ENCODE measurements around the gene CDH8.

CDH8 gene, protein sequence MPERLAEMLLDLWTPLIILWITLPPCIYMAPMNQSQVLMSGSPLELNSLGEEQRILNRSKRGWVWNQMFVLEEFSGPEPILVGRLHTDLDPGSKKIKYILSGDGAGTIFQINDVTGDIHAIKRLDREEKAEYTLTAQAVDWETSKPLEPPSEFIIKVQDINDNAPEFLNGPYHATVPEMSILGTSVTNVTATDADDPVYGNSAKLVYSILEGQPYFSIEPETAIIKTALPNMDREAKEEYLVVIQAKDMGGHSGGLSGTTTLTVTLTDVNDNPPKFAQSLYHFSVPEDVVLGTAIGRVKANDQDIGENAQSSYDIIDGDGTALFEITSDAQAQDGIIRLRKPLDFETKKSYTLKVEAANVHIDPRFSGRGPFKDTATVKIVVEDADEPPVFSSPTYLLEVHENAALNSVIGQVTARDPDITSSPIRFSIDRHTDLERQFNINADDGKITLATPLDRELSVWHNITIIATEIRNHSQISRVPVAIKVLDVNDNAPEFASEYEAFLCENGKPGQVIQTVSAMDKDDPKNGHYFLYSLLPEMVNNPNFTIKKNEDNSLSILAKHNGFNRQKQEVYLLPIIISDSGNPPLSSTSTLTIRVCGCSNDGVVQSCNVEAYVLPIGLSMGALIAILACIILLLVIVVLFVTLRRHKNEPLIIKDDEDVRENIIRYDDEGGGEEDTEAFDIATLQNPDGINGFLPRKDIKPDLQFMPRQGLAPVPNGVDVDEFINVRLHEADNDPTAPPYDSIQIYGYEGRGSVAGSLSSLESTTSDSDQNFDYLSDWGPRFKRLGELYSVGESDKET

DNA sequence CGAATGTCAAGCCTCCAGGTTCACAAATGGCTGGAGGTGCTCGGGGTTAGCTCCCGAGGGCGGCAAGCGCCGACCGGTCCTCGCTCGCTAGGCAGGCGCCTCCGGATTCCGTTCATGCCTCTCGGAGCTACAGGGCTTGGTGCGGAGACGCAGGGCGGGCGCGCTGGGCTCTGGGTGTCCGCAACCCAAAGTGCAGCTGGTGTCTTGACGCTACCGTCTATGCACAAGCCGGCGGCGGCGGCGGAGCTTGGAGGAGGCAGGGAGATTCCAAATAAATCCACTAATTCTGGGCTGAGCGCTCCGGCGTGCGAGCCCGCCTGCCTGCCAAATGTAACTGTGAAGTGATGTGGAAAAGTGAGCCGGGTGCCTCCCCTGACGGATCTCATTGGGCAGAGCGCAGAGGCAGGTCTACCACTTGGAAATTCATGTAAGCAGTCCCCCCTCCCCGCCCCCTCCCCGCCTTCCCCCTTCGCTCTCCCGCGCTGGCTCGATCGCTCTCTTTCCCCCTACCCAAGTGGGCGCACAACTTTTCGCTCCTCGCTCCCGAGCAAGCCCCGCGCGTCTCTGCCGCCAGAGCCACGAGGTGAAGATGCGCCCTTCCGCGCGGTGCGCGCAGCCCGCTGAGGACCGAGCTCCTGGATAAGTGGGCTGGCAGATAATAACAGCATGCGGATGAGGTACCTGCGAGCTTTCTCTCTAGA is at the start of gene CDH8:
CDH8 (minus strand) TSS at position 338 of the 701 bp plus-strand sequence. CDS start 15,035 bp downstream, outside the sequence.
- DNase-seq, result no peak

DNA sequence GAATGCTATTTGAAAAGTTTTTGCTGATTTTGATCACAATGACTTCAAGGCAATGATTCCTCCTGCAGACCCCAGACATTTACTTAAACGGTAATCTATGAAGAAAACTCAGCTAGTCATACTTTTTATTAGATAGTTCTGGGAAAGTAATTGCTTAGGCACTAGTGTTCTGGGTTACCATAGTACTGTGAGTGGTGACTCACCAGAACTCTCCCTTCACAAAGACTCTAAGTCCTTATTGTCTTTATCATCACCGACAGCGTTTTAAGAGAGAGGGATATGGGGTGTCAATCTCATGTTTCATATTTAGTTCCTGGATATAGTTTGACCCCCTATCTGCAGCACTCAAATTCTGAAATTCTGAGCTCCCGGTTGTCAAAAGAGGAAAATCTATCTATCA is 43.0 kb upstream of the CDH8 start:
- no peak for DNase-seq

DNA sequence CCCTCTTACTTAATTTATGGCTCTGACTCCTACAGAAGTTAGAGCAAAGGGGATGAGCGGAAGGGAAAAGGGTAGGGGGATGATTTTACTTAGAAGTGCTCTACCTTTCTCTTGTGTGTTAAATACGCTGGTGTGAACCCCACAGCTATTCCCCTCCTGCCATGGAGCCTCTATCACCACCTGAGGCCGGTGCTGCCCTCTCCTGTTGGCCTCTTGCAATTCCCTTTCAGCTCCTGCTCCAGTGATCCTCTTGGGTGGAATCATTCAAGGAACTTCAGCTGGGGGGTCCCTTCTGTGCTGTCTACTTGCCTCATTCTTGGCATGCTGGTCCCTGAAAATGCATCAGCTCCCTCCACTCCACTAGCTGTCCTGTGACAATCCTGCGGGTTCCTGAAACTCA is 41.8 kb upstream of the CDH8 start:
- no peak for DNase-seq

DNA sequence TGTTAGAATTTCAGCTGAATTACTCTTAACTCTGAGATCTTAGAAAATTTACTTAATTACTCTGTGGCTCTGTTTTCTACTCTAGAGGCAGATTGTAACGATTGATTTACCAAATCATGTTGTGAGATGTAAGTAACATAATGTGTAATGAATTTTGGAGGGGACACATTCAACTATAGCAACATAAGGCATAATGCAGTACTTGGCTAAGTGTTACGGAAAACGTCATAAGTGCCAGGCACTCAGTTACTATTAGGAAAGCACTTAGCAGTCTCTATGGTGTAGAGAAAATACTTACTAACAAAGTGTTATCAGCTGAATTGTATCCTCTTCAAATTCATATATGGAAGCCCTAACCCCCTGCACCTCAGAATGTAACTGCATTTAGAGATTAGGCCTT is 40.6 kb upstream of the CDH8 start:
- DNase-seq, result no peak

DNA sequence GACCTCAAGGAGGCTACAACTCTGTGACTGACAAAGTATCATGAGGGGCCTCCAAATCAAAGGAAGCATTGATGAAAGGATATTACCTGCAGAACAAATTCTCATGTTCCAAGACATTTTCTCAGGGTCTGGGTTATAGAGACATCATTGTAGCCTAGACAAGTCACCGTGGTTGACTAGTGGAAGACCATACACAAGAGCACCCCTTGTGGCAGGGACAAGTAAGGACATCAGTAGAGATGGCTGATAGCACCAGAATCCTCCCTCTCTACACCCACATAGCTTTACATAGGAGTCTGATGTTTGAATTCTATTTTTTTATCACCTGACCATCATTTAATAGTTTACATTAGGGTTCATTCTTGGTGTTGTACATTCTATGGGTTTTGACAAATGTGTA is 32.5 kb upstream of the CDH8 start:
- DNase-seq, result no peak

DNA sequence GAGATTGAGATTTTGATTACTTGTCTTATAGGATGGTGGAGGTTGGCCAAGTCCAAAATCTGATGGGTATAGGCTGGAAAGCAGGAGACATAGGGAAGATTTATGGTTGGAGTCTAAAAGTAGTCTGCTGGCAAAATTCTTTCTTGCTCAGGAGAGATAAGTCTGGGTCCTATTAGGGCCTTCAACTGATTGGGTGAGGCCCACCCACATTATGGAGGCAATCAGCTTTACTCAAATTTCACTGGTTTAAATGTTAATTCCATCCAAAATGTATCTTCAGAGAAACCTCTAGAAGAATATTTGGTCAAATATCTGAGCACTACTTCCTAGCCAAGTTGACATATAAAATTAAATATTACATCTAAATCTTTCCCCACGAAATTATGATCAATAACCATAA is 31.7 kb upstream of the CDH8 start:
- DNase-seq, result no peak

DNA sequence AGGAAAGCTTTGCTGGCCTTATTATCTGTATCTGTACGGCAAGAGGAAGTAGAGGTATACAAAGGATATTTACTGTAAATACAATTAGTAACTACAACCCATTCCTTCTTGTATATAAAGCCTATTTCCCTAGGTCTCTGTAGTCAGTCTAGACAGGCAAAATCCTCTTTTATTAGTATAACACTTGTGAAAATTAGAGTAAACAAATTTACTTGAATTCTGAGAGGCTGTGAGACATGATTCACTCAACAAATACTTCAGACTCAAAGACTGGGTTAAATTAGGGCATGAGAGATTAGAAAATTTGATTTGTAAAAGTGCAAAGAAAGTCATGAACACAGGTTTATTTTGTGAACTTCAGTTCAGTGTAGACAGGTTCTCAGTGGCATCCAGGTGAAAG is 30.9 kb upstream of the CDH8 start:
- DNase-seq, result no peak

DNA sequence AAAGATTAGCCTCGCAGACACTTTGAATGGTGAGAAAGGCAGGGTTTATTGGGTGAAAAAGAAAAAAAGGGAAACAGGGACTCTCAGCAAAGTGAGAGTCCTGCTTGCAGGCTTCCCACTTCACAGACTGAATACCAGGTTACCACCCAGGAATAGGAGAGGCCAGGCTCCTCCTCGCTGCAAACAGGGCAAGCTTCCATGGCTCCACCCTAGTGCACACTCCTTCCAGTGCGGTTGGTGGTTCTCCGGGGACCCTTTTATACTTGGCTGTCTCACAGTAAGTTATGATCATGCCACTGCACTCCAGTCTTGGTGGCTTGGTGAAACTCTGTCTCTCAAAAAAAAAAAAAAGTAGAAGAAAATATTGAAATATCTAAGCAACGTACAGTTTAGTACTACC is 30.5 kb upstream of the CDH8 start:
- no peak for DNase-seq

DNA sequence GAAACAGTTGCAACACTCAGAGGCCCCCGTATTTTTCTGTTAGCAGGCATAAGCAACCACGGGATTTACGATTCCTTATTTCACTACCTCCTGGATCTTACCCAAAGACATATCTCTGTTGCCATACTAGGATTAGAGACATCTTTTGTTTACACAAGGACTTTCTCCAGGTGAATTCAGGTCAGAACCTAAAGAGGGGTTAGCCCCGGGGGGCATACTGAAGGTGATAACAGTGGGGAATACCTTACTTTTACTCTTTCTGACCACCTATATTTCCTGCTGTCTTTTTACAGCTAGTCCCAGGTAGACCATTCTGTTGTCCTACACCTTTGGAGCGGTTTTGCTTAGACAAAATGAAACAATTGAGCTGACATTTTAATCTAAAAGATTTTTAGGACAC is 27.9 kb upstream of the CDH8 start:
- no peak for DNase-seq

DNA sequence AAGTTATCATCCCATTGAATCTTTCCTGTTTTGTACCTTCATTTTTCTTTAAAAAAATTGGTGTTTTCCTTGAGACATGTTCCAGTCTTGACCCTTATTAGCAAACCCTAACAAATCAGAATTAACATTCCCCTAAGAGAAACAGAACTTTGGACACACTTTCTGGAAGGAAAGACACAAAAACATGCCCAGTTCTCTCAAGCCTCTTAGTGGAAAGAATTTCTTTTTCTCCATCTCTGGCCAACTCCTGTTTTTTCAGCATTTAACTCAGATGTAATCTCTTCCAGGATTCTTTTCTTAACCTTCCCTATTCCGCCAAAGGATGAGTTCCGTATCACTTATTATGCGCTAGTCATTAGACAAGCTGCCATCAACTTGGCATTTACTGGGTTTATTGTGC is 23.9 kb upstream of the CDH8 start:
- no peak for DNase-seq

DNA sequence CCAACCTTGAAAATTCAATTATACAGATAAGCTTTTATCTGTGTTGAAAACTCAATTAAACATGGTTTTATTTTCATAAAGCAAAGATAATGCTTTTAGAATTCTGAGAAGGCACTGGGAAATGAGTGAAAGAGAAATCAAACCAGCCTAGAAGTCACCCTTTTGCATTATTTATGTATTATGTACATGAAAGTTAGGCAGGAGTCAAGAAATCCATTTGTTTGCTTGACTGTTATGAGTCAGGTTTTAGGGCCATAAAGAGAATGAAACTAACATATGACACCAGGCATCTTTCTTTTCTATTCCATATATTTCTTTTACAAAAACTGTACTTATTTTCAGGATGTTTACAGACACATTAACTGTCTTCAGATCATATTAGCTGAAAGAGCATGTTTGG is 23.3 kb upstream of the CDH8 start:
- DNase-seq, result no peak

DNA sequence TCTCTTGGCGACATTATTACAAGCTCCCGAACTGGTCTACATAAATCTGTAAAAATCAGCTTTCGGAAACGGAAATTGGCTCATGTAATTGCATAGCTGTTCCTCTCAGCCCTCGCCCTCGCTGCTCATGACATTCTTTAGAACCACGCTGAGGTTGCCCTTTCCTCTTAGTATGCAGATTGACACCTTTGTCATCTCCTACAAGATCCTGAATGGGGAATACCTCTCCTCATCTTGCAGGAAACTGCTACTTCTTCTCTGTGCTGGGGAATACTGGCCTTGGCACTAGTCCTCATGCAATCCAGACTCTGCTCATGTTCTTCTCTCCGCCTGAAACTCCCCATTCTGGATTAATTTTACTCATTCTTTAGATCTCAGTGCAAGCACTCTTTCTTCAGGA is 22.2 kb upstream of the CDH8 start:
- no peak for DNase-seq

DNA sequence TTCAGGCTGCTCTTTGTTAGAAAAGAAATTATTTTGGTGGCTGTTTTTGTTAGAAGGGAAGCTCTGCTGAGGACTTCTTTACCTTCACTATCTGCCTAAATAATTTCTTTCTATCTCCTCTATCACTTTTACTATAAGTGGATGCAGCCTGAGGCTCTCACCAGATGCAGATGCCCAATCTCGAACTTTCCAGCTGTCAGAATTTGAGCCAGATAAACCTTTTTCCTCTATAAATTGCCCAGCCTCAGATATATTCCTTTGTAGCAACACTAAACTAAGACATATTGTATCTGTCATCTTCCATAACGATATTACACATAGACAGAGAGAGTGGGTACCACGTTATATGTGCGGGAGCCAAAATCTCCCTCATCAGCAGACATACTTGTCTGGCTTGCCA is 15.7 kb upstream of the CDH8 start:
- DNase-seq, result no peak

DNA sequence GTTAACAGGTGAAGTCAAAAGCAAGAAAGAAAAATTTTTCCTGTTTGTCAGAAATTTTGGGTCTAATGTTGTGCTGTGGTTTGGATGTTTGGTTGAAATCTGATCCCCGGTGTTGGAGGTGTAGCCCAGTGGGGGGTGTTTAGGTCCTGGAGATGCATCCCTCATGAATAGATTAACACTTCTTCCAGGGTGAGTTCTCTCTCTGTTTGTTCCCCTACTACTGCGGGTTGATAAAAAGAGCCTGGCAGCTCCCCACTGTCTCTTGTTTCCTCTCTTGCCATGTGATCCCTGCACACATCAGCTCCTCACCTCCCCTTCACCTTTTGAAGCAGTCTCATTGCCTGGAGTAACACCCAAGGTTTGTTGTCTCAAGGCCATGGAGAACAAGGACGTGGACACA is 14.6 kb upstream of the CDH8 start:
- DNase-seq, result no peak

DNA sequence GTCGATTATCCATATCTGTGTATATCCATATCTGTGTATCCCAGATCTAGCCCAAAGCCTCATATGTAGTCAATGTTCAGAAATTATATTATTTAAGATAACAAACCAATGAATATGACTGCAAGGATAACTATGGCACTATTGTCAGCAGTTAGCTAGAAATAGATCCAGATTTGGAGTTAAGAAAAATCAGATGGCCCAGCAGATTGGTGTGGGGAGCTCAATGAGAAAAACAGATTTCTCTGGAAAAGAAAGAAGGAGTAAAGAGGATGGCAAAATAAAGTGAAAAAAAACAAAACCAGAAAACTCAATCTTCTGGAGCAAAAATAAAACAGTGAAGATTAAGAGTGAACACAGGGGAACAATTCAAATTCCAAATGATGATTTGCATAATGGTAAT is 10.6 kb upstream of the CDH8 start:
- no peak for DNase-seq

DNA sequence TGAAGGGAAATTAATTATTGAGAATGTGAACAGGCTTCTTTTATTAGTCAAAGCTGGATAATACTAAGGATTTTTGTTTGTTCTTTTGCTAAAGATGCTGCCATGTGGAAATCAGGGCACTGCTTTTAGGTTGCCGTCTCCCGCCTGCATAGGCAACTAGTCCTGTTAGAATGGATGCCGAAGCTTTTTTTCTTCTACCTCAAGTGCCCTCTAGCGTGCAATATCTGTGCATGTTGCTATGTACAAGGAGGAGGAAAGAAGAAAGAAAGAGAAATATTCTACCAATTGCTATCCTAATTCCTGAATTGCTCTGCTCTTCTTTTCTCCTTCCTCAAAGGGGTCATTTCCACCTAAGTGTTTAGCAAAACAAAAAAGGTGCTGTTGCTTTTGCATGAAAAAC is 5.2 kb upstream of the CDH8 start:
- peak; percentile 25 for DNase-seq

DNA sequence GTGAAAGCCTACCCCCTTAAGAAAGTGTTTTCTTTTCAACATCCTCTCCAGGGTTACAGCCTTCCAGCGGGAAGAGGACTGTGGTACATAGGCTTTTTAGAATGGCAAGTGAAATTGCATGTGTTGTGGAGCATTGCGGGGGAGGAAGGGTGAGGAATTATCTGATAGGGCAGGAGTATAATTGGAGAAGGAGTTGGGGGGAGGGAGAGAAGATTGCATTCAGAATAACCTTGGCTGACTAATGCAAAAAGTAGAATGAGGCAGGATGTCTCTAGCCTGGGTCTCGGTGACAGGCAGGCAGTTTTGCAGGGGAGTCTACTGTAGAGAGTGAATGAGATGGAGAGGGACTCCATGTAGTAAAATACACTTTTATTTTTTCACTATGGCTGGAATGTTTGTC is 2.4 kb upstream of the CDH8 start:
- DNase-seq, result no peak

DNA sequence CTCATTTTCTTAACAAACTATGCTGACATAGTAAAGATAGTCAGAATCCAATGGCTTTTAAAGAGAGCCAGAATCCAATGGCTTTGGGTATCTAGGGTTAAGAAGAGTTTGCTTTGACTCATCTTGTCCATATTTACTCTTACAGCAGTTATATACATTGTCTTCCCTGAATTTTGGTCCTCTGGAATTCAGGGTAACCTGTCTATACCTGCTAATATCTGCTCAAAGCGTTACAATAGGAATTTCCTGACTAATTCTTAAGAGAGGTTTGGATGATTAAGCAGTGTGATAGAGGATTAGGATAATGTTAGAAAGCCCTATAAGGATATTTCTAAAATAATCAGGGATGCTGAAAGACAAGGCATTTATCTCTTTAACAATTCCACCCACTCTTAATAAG is 2.0 kb upstream of the CDH8 start:
- no peak for DNase-seq

DNA sequence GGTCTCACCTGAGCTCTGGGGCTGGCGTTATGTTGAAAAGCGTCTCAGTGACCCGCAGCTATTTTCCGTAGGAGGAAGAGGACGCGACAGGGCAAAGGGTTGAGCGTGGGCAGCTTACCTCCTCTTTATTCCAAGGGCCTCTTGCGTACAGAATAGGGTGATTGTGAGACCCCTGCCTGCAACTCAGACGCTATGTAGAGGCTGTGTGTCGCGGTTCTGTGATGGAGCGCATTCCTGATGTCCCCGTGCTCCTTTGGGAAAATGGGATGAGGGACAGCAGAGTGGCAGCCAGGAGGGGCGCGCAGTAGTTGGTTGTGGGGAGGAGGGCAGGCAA is 531 bp upstream of the CDH8 start:
- DNase-seq, result no peak

DNA sequence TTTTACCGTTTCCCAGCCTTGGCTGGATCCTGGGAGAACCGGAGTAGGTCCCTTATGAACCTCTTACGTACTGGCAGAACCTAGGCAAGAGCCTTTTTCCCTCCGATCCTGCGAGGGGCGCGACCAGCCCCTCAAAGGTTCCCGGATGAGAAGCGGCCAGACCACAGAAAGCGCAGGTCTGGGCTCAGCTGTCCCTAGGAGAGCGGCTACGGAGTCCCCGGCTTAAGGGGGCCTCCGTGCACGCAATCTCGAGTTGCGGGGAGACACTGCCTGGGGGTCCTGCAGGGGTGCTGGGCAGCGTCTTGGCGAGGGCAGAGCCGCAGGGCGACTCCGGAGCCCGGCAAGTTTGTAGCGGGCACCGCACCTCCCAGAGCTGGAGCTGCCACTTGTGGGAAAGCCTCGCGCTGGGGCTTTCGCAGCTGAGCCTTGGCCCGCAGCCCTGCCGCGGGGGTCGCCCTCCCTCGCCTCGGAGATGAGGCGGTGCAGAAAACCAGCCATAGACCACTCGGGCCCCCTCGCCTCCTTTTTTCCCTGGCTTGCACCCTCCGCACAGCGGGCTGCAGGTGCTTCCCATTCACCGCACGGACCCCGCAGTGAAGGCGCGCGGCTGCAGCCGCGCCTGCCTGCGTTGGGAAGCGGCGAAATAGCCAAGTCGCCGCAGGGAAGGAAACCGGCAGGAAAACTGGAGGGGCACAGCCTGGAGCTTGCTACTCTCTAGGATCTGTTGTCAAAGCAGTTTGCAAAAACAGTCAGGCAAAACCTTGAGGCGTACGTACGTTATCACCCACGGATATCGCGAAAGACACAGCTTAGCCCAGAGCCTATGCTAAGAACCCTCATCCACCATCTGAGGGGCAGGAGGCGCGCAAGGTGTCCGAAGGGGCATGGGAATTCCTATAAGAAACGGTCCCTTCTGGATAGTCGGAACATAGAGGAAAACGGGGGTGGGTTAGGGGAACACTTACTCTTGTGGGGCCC is 834 bp downstream of the CDH8 start:
- DNase-seq, result no peak

DNA sequence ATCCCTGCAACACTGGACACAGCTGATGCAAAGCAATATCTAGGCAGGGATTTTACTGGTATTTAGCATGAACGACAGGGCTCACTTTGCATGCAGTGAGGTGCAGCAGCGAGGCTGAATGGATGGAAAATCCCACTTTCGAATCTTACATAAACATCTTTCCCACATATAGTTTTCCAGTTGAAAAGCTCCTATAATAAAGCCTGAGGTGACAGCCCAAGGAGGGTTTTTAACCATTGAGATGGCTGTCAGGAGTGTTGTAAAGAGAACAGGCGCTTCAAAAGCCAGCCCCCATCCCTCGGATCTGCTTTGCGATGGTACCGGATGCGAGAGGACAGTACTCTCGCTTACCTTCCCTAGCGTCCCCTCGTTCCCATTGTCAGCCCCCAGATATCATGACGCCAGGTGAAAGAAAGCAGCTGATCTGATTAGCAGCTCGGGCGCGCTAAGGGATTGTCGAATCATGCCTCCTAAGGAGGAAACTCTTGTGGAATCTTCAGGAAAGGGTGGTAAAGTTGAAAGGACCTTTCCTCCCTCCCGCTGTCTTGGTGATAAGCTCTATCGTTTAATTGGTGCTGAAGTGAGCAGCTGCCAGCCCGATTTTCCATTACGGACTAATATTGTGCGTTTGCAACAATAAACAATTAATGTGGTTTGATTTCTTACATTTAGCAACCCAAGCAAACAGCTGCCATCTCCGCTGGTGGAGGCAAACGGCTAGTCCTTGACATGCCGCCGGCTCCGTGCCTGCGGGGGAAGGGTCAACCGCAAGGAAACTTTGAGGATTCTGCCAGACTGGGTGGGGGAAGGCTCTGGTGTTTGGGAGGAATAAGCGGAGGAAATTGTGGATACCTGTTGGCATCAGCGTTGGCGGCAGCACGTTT is 1.8 kb downstream of the CDH8 start:
- DNase-seq, result no peak

DNA sequence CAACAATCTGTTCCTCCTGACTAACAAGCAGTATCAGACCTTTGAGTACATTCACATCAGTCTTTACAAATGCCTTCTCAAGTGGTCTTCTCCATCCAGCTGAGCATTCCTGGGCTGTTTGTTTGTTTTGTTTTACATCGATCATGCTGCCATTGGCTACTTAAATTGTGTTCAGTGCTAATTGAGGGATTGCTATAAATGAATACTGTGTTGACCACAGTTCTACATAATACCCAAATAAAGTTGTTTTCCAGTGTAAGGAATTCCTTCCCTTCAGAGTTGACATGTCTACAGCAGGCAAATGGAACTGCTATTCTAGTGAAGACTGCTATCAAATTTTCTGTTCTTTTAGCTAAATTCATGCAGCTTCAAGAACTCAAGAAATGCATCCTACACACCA is 3.2 kb downstream of the CDH8 start:
- no peak for DNase-seq

Measured in MV-4-11 (cell line).